Chondrocyte (in vitro differentiated cells): ENCODE results near the gene SERPINB8. TPM values are rescaled to one million over a fixed set of nuclear protein-coding genes. Genes with fewer than 3 reads are reported as not detected.
A peak's percentile ranks its signal among the peaks of the same experiment; 100 is the strongest.

Experiments
- DNase-seq: peaks from one replicate; pipeline ENCODE4 v3.0.0; 2021; ENCODE audit warnings: mixed read lengths, low spot score
- H3K27ac Mint-ChIP-seq: one replicate; pipeline ENCODE4 v1.8.0; 2021; ENCODE audit warnings: mild to moderate bottlenecking, moderate library complexity, mixed read lengths; ENCODE audit not compliant: unreplicated experiment
- H3K27me3 Mint-ChIP-seq: 2 replicates; pipeline ENCODE4 v1.8.0; 2021; ENCODE audit warnings: low read depth, mixed read lengths
- H3K36me3 Mint-ChIP-seq: 2 replicates; pipeline ENCODE4 v1.8.0; 2021; ENCODE audit warnings: low read depth, mixed read lengths
- H3K4me1 Mint-ChIP-seq: 2 replicates; pipeline ENCODE4 v1.8.0; 2021; ENCODE audit warnings: low read depth, mild to moderate bottlenecking, mixed read lengths
- H3K4me3 Mint-ChIP-seq: one replicate; pipeline ENCODE4 v1.8.0; 2021; ENCODE audit warnings: mild to moderate bottlenecking, moderate library complexity, mixed read lengths; ENCODE audit not compliant: unreplicated experiment
- H3K9me3 Mint-ChIP-seq: 2 replicates; pipeline ENCODE4 v1.8.0; 2021; ENCODE audit warnings: low read depth, mixed read lengths
- total RNA-seq: library from RNA; stranded (reverse); gene quantifications from 3 replicates; pipeline ENCODE4 v1.2.1, GENCODE V29; 2021
- TF ChIP-seq, protein P1 (sequence below): fragments of 200-600 bp; sonication (generic); IDR thresholded peaks from 2 replicates; pipeline ENCODE4 v1.5.0; 2021; ENCODE audit warnings: antibody characterized with exemption, mild to moderate bottlenecking, moderate library complexity

The SERPINB8 gene
- total RNA-seq, 1 donor from 2014 or later: 13.6 TPM

DNA sequence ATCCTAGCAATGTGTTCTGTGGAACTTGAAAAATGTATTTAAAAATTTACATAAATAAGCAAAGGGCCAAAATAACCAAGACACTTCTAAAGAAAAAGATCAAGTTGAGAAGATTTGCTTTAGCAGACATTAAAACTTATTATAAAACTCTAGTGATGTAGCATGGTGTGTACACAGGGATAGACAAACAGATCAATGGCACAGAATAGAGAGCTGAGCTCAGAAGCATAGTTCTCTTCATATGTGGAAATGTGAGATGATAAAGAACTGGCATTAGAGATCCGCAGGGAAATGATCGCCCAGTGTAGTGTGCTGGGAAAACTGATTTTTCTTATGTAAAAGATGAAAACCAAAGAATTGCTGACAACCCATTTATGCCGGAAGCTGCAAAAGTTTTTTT is 39.4 kb downstream of the SERPINB8 start:
- no peak overlapping the region for H3K4me3 Mint-ChIP-seq
- H3K27ac Mint-ChIP-seq: no peak overlapping the region
- TF ChIP-seq, protein P1, sequence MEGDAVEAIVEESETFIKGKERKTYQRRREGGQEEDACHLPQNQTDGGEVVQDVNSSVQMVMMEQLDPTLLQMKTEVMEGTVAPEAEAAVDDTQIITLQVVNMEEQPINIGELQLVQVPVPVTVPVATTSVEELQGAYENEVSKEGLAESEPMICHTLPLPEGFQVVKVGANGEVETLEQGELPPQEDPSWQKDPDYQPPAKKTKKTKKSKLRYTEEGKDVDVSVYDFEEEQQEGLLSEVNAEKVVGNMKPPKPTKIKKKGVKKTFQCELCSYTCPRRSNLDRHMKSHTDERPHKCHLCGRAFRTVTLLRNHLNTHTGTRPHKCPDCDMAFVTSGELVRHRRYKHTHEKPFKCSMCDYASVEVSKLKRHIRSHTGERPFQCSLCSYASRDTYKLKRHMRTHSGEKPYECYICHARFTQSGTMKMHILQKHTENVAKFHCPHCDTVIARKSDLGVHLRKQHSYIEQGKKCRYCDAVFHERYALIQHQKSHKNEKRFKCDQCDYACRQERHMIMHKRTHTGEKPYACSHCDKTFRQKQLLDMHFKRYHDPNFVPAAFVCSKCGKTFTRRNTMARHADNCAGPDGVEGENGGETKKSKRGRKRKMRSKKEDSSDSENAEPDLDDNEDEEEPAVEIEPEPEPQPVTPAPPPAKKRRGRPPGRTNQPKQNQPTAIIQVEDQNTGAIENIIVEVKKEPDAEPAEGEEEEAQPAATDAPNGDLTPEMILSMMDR: no peak
- no peak for DNase-seq
- H3K36me3 Mint-ChIP-seq: no peaks in the 10 kb centered on the region
- H3K27me3 Mint-ChIP-seq: peaks cover 32% of the 10 kb centered on the region
- H3K9me3 Mint-ChIP-seq: no peaks in the 10 kb centered on the region
- no peaks in the 10 kb centered on the region for H3K4me1 Mint-ChIP-seq

DNA sequence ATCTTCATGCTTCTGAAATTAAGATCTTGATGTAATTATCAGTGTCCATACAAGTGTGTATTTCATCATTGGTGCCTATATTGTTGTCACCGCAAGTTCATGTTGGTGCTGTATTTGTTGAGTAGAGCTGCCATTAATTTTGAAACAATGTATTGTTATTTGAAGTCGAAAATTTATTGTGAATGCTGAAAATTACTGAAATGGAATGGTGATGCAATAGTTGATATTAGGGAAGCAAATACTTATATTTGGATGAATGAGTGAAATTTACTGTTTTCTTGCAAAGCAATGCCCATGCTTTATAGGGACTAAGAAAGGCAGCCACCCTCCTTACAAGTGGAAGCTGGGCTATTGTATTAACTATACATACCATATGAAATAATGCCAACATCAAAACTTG is 41.6 kb downstream of the SERPINB8 start:
- no peak for DNase-seq
- peaks cover 44% of the 10 kb centered on the region for H3K27me3 Mint-ChIP-seq
- H3K4me1 Mint-ChIP-seq: no peaks in the 10 kb centered on the region

DNA sequence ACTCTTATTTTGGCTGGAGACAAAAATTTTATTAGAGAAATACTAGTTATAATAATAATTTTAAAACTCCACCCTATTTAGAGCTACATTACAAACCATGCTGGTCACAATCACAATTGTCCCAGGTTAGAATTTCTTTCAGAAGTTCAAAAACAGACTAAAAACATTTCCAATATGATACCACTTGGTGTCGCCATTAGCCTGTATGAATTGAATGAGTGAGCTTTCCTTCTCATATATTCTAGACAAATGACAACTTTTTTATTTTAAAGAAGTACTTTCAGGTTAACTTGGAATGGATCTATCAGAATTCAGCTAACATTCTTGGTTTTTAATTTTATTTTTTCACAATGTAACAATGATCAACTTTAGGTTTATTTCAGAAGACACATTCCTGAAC is 48.0 kb downstream of the SERPINB8 start:
- DNase-seq: no peak
- Mint-ChIP-seq H3K27ac (no peak overlapping the region), H3K36me3 (no peaks in the 10 kb centered on the region), H3K27me3 (peaks cover 54% of the 10 kb centered on the region), H3K4me1 (no peaks in the 10 kb centered on the region), H3K9me3 (no peaks in the 10 kb centered on the region), H3K4me3 (no peak overlapping the region)
- TF ChIP-seq, protein P1: peak; percentile 84

More for the DNA sequence above, 41.6 kb downstream of the SERPINB8 start:
- Mint-ChIP-seq H3K36me3 (no peaks in the 10 kb centered on the region), H3K4me3 (no peak overlapping the region), H3K9me3 (no peaks in the 10 kb centered on the region), H3K27ac (no peak overlapping the region)
- TF ChIP-seq, protein P1: no peak

DNA sequence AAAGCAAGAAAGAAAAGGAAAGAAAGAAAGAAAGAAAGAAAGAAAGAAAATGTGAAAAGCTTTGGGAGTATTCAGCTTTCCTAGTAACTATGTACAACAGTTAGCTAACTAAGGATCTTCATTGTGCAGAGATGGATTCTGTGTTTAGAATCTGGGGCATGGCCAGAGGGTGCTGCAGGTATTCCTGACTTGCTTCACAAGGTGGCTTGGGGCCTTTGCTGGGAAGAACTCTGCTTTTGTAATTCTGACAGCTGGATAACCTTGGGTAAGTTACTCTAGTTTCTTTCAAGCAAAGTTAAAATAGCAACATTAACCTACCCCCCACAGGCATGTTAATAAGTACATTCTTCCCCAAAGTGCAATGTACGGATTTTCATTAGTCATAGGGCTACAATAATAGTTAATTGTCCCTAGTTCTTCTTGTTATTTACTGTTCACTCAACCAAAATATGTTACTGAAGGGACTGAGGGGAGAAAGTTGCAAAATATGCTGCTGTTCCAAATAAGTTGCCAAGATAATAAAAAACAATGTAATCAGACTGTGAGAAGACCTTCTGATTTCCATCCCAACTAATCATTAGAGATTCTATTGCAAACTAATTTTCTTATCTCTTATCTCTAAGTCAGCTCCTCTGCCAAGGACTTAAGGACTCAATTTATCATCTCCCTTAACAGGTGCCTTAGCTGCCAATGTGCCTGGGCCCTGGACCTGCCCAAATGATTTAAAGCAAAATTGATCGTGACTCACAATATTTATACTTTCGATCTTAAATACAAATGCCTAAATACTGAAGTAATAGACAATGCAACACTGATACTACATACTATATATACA is 50.3 kb downstream of the SERPINB8 start:
- TF ChIP-seq, protein P1: no peak
- Mint-ChIP-seq H3K36me3 (no peaks in the 10 kb centered on the region), H3K4me3 (no peak overlapping the region), H3K27me3 (peaks cover 34% of the 10 kb centered on the region), H3K27ac (no peak overlapping the region), H3K9me3 (no peaks in the 10 kb centered on the region), H3K4me1 (no peaks in the 10 kb centered on the region)
- no peak for DNase-seq

DNA sequence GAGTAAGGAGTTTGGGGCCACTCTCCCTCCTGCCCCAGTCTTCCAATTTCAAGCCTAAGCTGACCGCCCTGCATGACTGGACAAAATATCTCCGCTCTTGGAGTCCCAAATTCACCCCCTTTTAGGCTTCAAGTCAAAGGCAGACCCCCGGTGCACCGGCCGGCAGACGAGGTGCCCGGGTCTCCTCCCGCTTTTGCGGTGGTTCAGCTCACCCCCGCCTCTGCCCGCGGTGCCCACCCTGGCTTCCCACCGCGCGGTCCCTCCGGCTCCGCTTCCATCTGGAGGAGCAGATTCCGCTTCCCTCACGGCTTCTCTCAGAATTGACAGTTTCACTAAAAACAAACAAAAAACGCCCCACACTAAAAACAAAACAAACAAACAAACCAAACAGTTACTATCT is 56.5 kb downstream of the SERPINB8 start:
- no peaks in the 10 kb centered on the region for H3K9me3 Mint-ChIP-seq
- no peak overlapping the region for H3K27ac Mint-ChIP-seq
- TF ChIP-seq, protein P1: no peak
- H3K27me3 Mint-ChIP-seq: peaks cover 25% of the 10 kb centered on the region
- no peaks in the 10 kb centered on the region for H3K4me1 Mint-ChIP-seq
- no peaks in the 10 kb centered on the region for H3K36me3 Mint-ChIP-seq
- H3K4me3 Mint-ChIP-seq: no peak overlapping the region
- no peak for DNase-seq
